GM12874 (cell line): ENCODE data around the gene PRR29.
A peak's percentile ranks its signal among the peaks of the same experiment; 100 is the strongest.

Experiments used
- CTCF ChIP-seq: IDR thresholded peaks from 2 replicates; pipeline ENCODE4 v1.5.1; 2011; ENCODE audit warnings: low read depth, mild to moderate bottlenecking, control low read depth, low read length, moderate library complexity; ENCODE audit not compliant: insufficient read depth

Gene PRR29

GRCh38 chr17:63998050-63998720 is at the start of gene PRR29:
Gene PRR29, plus strand, starts transcription at chr17:63998351. Its CDS starts 14 bp downstream, at chr17:63998365.
- TF ChIP-seq CTCF: no peak

- TF ChIP-seq CTCF: no peak
Measured at GRCh38 chr17:63948521-63948920, 49.6 kb upstream of the PRR29 start.

GRCh38 chr17:63949576-63950250 is 48.4 kb upstream of the PRR29 start:
- no peak for TF ChIP-seq CTCF

- TF ChIP-seq CTCF: peak; percentile 70
Measured at GRCh38 chr17:63950940-63951907, 46.9 kb upstream of the PRR29 start.

- TF ChIP-seq CTCF: no peak
Measured at GRCh38 chr17:63954402-63955063, 43.6 kb upstream of the PRR29 start.

- TF ChIP-seq CTCF: no peak
Measured at GRCh38 chr17:63955232-63955631, 42.9 kb upstream of the PRR29 start.
